Tibial artery (tissue), 4 donors: ENCODE data around the gene TSSK3.

Experiments
- DNase-seq, 2 donors: peaks; one replicate each; pipeline ENCODE4 v3.0.0-alpha.2; 2019
- H3K27ac ChIP-seq, 2 donors: fragments of 200-600 bp; sonication (generic) in 1 of 2; 1 replicate in 1 of 2; 2 replicates in 1 of 2; pipeline ENCODE4 v1.5.1; 2018 to 2019; ENCODE audit warnings: mild to moderate bottlenecking in 1 of 2
- H3K27me3 ChIP-seq, 2 donors: fragments of 200-600 bp; sonication (generic) in 1 of 2; one replicate each; pipeline versions ENCODE4 v1.5.1 to v1.6.0; 2016 to 2019
- H3K36me3 ChIP-seq, 3 donors: fragments of 200-600 bp; sonication (generic) in 2 of 3; one replicate each; pipeline ENCODE4 v1.5.1; 2016 to 2019; ENCODE audit warnings: mild to moderate bottlenecking in 2 of 3
- H3K4me1 ChIP-seq, 4 donors: fragments of 200-600 bp; sonication (generic) in 2 of 4; 1 replicate in 3 of 4; 2 replicates in 1 of 4; pipeline ENCODE4 v1.5.1; 2016 to 2019
- H3K4me3 ChIP-seq, 2 donors: fragments of 200-600 bp; sonication (generic) in 1 of 2; 1 replicate in 1 of 2; 2 replicates in 1 of 2; pipeline ENCODE4 v1.5.1; 2018 to 2019; ENCODE audit warnings: mild to moderate bottlenecking in 2 of 2
- H3K9me3 ChIP-seq, 3 donors: fragments of 200-600 bp; sonication (generic) in 1 of 3; one replicate each; pipeline ENCODE4 v1.5.1; 2016 to 2019
- CTCF ChIP-seq, 2 experiments: fragments of 200-600 bp in 1 of 2; fragments of 450-650 bp in 1 of 2; IDR thresholded peaks; one replicate each; pipeline ENCODE4 v1.5.1; 2017 to 2019; ENCODE audit warnings: antibody characterized with exemption in 2 of 2, mild to moderate bottlenecking in 1 of 2, moderate library complexity in 1 of 2
- intact Hi-C: fragments of 100-400 bp; cut with DNase I; formaldehyde crosslinking; loops from one replicate; pipeline ENCODE4 v1.15.0; 2023; ENCODE audit warnings: low total_unique reads

Gene TSSK3

GRCh38 chr1:32386676-32387392, 24.5 kb downstream of the TSSK3 start:
- DNase-seq = no peak
- no peak overlapping the region for H3K4me3 ChIP-seq
- no peaks in the 10 kb centered on the region for H3K9me3 ChIP-seq
- intact Hi-C loops = no loop called here
- H3K4me1 ChIP-seq = peaks cover 0 to 16% (median 10%) of the 10 kb centered on the region in 4 donors
- no peak for TF ChIP-seq CTCF (IDR thresholded peaks at IDR 0.05)
- H3K27ac ChIP-seq = no peak overlapping the region
- H3K27me3 ChIP-seq = no peaks in the 10 kb centered on the region
- peaks cover 84 to 100% (median 97%) of the 10 kb centered on the region in 3 donors for H3K36me3 ChIP-seq

DNA sequence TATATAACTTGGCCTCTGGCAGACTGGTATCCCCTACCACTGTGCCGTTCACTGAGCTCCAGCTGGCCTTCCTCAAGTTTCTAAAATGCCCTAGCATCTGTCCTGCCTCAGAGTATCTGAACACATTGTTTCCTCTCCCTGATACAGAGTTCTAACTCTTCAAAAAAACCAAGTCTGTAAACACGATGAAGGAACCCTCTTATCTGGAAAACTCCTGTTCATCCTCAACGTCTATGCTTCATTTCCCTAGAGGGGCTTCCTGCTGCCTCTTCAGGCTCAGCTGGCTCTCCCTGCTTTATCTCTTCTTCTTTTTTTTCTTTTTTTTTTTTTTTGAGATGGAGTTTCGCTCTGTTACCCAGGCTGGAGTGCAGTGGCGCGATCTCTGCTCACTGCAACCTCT, 26.3 kb downstream of the TSSK3 start:
- Histone ChIP-seq H3K36me3 (peaks cover 66 to 88% (median 82%) of the 10 kb centered on the region in 3 donors), H3K4me3 (no peak overlapping the region), H3K27ac (no peak overlapping the region), H3K9me3 (no peaks in the 10 kb centered on the region), H3K27me3 (no peaks in the 10 kb centered on the region), H3K4me1 (peaks cover 0 to 34% (median 27%) of the 10 kb centered on the region in 4 donors)
- intact Hi-C loops = no loop called here
- TF ChIP-seq CTCF (IDR thresholded peaks at IDR 0.05) = no peak
- no peak for DNase-seq

GRCh38 chr1:32390904-32391870, 28.8 kb downstream of the TSSK3 start:
- H3K9me3 ChIP-seq = no peaks in the 10 kb centered on the region
- no peak overlapping the region for H3K27ac ChIP-seq
- peaks cover 42 to 62% (median 56%) of the 10 kb centered on the region in 3 donors for H3K36me3 ChIP-seq
- intact Hi-C loops = no loop called here
- H3K4me3 ChIP-seq = no peak overlapping the region
- TF ChIP-seq CTCF (IDR thresholded peaks at IDR 0.05) = no peak
- no peak for DNase-seq
- no peaks in the 10 kb centered on the region for H3K27me3 ChIP-seq
- H3K4me1 ChIP-seq = peaks cover 0 to 43% (median 32%) of the 10 kb centered on the region in 4 donors

DNA sequence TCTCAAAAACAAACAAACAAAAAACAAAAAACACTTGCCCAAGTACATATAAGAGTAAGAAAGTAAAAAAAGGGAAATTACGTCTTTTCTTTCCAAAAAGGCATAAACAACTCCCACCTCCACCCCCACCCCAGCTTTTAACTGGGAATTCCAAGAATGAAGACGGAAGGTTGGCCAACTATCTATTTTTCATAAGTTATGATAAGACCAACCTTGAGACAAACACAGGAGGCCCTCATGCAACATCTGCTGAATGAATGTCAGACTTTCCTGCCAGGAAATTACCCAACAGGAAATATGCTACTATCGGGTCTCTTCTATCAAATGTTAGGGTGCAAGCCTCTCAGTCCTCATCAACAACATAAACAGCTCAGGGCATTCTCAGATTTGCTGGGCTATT, 30.0 kb downstream of the TSSK3 start:
- Histone ChIP-seq H3K4me3 (peak overlapping the region in 1 of 2 donors; percentile 97), H3K36me3 (peaks cover 34 to 51% (median 45%) of the 10 kb centered on the region in 3 donors), H3K4me1 (peaks cover 0 to 43% (median 32%) of the 10 kb centered on the region in 4 donors), H3K27ac (no peak overlapping the region), H3K27me3 (no peaks in the 10 kb centered on the region), H3K9me3 (no peaks in the 10 kb centered on the region)
- DNase-seq = no peak
- no peak for TF ChIP-seq CTCF (IDR thresholded peaks at IDR 0.05)
- intact Hi-C loops = no loop called here

DNA sequence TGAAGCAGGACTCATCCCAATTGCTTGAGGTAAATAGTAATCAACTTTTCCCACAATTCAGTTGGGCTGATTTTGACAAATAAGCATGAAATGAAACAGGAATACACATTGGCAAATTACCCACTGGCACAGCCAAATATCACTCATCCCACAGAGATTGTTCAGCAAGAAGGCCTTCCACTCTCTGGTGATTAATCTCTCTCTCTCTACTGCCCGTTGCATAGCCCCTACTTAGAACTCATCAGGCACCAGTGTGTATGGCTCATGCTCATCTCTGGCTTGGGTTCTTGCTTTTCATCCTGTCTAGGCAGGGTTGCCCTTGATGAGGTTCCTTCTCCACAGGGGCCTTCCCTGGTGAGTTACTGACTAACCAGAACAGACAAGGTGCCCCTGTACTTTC, 30.8 kb downstream of the TSSK3 start:
- no peaks in the 10 kb centered on the region for H3K27me3 ChIP-seq
- peaks cover 0 to 43% (median 32%) of the 10 kb centered on the region in 4 donors for H3K4me1 ChIP-seq
- H3K4me3 ChIP-seq = peak overlapping the region; percentile 81 to 97

More for the DNA sequence above, 30.8 kb downstream of the TSSK3 start:
- intact Hi-C loops = no loop called here
- Histone ChIP-seq H3K36me3 (peaks cover 30 to 43% (median 37%) of the 10 kb centered on the region in 3 donors), H3K27ac (peak overlapping the region; percentile 95 to 97), H3K9me3 (no peaks in the 10 kb centered on the region)
- TF ChIP-seq CTCF (IDR thresholded peaks at IDR 0.05) = no peak
- no peak for DNase-seq
